IMR-90 (cell line): ENCODE results near the gene AHCYL2.

Experiments
- RAD21 ChIP-seq: IDR thresholded peaks from 2 replicates; pipeline ENCODE4 v1.6.1; 2012; ENCODE audit warnings: low read length, improper control_type of control experiment
- TF ChIP-seq, protein P1 (sequence below): conservative IDR thresholded peaks from 2 replicates; pipeline ENCODE4 v1.5.1; 2012; ENCODE audit warnings: mild to moderate bottlenecking, low read depth, low read length, improper control_type of control experiment

DNA sequence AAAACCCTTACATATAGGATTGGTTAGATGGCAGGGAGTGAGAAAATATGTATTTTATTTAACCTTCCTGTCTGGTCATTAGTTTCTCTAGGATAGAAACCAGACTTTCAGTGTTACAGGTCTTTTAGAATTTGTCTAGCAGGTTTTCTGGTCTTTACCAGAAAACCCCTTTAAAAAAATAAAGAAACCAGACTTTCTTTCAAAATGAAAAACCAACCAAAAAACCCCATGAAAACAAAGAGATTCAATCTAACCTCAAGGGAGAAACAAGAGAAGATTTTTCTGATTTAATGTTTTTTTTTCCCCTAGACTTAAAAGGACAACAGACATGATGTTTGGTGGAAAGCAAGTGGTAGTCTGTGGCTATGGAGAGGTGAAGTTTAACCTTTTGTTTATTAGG, 180.7 kb downstream of the AHCYL2 start:
- TF ChIP-seq RAD21 = no peak
- TF ChIP-seq, protein P1, sequence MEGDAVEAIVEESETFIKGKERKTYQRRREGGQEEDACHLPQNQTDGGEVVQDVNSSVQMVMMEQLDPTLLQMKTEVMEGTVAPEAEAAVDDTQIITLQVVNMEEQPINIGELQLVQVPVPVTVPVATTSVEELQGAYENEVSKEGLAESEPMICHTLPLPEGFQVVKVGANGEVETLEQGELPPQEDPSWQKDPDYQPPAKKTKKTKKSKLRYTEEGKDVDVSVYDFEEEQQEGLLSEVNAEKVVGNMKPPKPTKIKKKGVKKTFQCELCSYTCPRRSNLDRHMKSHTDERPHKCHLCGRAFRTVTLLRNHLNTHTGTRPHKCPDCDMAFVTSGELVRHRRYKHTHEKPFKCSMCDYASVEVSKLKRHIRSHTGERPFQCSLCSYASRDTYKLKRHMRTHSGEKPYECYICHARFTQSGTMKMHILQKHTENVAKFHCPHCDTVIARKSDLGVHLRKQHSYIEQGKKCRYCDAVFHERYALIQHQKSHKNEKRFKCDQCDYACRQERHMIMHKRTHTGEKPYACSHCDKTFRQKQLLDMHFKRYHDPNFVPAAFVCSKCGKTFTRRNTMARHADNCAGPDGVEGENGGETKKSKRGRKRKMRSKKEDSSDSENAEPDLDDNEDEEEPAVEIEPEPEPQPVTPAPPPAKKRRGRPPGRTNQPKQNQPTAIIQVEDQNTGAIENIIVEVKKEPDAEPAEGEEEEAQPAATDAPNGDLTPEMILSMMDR = no peak
